WI38 (cell line): Measurements from ENCODE around the gene SSX2IP.
A peak's percentile ranks its signal among the peaks of the same experiment; 100 is the strongest.

Source experiments
- H3K4me3 ChIP-seq: 2 replicates; pipeline ENCODE4 v1.5.1; 2011; ENCODE audit warnings: low read depth, mild to moderate bottlenecking, control low read depth, low read length
- CTCF ChIP-seq: IDR thresholded peaks from 2 replicates; pipeline ENCODE4 v1.5.1; 2012; ENCODE audit warnings: low read depth, mild to moderate bottlenecking, control low read depth, low read length

SSX2IP gene

DNA sequence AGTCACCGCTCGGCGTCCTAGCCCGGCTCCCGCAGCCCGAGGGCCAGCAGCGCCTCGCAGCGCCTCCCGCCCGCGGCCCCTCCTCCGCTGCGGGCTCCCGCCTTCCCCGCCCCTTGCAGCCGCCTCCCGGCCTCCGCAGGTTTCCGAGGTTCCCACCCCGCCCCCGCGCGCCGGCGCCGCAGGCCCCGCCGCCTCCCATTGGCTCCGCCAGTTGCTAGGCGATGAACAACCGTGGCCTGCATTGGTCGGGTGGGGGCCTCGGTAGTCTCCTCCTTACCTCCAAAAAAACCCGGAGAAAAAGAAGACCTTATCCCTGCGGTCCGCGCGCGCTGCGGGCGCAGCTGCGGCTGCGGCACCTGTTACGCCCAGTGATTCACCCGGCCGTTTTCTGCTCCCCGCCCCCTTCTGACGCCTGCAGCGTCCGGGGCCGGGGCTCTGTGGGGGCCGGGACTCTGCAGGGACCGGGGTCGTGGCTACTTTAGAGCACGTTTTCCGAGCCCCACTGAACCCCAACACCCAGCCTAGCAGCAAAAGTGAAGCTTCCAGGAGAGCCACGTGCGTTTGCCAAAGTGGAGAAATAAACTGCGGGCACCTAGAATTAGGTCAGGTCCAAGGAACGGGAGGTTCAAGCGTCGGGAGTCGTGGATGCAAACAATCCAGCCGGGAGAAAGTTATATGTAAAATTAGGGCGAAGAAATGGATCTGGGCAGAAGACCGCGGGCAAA is at the start of gene SSX2IP:
Gene SSX2IP (minus strand): TSS at position 65 of the 725 bp plus-strand sequence. CDS start 19,242 bp downstream, outside the sequence.
- peak within 1 kb of the TSS; percentile 77 for H3K4me3 ChIP-seq
- TF ChIP-seq CTCF, result no peak

DNA sequence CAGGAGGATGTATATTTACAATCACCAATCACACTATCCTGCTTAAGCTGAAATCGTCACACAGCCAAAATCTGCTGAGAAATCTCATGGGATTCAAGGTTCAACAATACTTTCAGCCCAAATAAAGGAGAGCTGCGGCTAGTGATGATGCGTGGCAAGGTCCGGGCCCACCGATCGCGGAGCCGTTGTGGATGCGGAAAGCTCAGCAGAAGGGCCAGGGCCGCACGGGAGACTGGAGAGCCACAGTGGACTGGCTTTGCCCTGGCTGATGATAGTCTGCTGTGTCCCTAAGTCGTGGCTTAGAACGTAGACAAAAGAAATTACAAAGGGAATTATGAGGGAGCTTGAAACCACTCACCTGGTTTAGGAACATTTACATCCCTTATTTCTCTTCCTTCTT is 48.0 kb upstream of the SSX2IP start:
- H3K4me3 ChIP-seq, result no peak overlapping the region
- no peak for TF ChIP-seq CTCF

DNA sequence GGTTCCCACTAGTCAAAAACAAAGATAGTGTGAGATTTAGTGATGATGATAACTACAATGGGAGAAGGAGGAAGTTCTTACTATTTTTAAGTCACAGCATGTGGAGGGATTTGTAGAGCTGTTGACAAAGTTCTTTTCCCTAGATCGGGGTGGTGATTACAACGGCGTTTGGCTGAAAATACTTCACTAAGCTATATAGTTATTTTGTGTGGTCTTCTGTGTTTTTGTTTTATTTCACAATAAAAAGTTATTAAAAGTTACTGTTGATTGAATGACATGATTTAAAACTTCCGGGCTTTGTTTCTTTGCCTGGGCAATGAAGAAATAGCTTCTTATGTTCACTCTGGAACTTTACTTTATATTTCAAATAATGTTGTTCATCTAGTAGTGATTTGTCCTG is 47.3 kb upstream of the SSX2IP start:
- no peak overlapping the region for H3K4me3 ChIP-seq

DNA sequence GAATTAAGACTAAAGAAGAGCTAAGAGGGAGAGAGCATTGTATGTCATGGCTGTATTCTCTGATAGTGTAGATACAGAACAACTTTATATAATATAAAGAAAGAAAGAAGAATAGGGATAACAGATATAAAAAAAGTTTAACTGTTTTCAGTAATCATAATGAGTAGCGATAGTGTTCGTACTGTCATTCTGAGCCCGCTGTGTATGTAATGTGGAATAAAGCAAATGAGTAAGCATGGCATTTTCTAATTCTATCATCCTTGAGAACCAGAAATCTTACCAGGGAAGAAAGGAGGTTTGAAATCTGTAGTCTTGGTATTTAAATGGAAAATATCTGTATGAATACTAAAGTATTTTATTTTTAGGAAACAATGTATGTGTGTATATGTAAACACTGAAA is 46.7 kb upstream of the SSX2IP start:
- TF ChIP-seq CTCF, result no peak

More for the DNA sequence above, 47.3 kb upstream of the SSX2IP start:
- no peak for TF ChIP-seq CTCF

GRCh38 chr1:84736445-84736844 is 46.2 kb upstream of the SSX2IP start:
- no peak for TF ChIP-seq CTCF
- H3K4me3 ChIP-seq, result no peak overlapping the region

More for the DNA sequence above, 46.7 kb upstream of the SSX2IP start:
- no peak overlapping the region for H3K4me3 ChIP-seq

GRCh38 chr1:84735483-84735882 is 45.2 kb upstream of the SSX2IP start:
- H3K4me3 ChIP-seq, result no peak overlapping the region
- no peak for TF ChIP-seq CTCF

DNA sequence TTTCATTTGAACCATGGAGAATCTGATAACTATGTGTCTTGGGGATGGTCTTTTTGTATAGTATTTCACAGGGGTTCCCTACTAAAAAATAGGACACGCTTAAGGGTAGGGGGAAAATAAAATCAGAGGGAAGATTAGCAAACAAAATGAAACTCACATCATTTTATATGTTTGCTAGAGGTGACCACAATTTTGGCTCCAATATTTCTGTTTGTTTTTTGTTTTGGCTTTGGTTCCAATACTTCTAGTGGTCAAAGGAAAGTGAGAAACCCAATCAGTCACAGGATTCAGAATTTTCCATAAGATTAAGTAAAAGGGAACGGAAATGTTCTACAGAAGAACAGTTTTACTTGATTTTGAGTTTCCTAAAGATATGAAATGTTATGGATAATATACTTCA is 42.3 kb upstream of the SSX2IP start:
- no peak for TF ChIP-seq CTCF

More for the DNA sequence above, 42.3 kb upstream of the SSX2IP start:
- H3K4me3 ChIP-seq, result no peak overlapping the region
